GM12872 (cell line): ENCODE results near the gene RAD9A.
A peak's percentile ranks its signal among the peaks of the same experiment; 100 is the strongest.

Source experiments
- TF ChIP-seq, protein P1 (sequence below): IDR thresholded peaks from 3 replicates; pipeline ENCODE4 v1.5.1; 2011; ENCODE audit warnings: low read depth, mild to moderate bottlenecking, low read length, moderate library complexity; ENCODE audit not compliant: insufficient read depth

Gene RAD9A

DNA sequence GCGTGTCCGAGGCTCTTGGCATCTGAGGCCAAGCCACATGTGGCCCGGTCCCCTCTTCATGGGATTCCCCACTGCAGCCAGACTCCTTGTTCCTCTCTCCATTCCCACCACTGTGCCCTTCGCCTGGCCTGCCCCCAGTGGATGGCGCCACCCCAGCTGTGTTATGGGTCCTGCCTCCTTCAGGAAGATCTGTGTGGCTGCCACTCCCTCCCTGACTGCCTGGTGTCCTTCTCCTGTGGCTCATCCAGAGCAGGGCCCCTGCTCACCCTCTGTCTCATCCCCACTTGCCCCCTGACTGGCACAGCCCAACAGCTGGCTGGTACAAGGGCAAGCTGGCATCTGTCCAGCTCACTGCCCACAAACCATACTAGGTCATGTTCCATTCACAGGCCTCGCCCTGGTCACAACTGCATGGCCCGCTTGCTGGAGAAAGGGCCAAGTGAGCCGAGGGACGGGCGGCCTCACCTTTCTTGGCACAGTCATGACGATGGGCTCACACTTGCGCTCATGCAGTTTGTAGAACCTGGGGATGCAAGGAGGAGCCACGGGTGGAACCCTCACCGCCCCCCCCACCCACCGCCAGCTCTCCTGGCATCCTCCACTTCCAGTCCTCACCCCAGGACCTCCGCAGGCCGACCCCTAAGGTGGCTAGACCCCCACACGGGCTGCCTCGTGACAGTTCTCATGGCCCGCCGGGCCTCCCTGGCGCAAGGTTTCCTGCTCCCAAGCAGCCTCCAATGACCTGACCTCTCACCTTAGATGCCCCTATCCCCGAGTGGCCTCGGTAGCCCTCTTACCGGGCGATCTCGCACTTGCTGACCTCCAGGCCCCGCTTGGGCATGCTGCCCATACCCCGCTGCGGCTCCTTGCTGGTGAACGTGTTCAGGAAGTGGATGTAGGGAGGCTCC is 47.8 kb downstream of the RAD9A start:
- TF ChIP-seq, protein P1, sequence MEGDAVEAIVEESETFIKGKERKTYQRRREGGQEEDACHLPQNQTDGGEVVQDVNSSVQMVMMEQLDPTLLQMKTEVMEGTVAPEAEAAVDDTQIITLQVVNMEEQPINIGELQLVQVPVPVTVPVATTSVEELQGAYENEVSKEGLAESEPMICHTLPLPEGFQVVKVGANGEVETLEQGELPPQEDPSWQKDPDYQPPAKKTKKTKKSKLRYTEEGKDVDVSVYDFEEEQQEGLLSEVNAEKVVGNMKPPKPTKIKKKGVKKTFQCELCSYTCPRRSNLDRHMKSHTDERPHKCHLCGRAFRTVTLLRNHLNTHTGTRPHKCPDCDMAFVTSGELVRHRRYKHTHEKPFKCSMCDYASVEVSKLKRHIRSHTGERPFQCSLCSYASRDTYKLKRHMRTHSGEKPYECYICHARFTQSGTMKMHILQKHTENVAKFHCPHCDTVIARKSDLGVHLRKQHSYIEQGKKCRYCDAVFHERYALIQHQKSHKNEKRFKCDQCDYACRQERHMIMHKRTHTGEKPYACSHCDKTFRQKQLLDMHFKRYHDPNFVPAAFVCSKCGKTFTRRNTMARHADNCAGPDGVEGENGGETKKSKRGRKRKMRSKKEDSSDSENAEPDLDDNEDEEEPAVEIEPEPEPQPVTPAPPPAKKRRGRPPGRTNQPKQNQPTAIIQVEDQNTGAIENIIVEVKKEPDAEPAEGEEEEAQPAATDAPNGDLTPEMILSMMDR: 0 out of 3 replicates have a peak, but pooled peaks have one; percentile 28

DNA sequence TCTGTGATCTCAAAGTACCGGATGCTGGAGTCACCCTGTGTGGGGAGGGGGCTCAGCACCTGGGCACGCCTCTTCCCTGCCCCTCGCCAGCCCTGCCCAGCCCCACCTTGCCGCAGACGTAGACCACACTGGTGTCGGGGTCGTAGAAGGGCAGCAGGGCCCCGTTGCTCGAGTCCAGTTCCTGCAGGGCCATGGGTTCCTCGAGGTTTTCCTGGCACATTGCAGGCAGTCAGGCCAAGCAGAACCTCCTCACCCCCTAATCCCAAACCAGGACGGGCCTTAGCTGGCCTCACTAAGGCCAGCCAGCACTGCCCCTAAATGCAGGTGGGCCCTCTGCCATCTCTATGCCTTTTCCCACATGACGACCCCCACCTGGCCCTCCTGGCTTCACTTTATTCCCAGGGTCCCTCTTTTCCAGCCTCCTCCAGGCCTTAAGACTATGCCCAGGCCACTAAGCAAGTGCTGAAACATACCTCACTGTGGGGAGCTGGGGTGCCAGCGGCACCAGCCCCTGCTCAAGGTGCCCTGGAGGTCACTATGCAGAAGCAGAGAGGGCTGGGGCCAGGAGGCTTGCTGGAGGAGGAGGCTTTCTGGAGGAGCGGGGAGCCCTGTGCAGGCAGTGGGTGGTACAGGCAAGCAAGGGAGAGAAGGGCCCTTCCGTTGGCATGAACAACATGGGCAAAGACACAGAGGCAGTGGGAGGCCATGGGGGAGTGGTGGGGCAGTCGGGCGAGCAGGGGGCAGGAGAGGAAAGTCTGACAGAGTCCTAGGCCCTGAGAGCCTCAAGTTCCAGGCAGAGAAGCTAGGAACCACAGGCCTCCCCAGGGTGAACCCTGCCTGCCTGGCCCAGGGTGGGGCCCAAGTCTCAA is 48.7 kb downstream of the RAD9A start:
- TF ChIP-seq, protein P1: no peak

DNA sequence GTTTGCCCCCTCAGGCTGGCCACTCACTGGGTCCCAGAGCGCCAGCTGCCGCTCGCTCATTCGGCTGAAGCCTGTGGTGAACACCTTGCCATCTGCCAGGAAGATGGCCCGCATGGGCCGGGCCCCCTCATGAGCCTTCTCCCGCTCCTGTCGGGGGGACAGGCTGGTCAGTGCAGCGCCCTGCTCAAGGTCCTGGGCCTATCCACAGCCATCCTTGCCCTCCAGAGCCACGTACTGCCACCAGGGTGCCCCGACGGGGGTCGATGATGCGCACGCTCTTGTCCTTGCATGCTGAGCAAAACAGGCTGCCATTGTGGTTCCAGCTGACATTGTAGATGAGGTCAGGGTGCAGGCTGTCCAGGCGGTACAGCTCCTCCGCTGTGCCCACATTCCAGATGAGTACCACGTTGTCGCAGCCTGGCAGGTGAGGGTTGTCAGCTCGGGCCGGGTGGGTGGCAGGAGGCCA is 49.3 kb downstream of the RAD9A start:
- TF ChIP-seq, protein P1: no peak

DNA sequence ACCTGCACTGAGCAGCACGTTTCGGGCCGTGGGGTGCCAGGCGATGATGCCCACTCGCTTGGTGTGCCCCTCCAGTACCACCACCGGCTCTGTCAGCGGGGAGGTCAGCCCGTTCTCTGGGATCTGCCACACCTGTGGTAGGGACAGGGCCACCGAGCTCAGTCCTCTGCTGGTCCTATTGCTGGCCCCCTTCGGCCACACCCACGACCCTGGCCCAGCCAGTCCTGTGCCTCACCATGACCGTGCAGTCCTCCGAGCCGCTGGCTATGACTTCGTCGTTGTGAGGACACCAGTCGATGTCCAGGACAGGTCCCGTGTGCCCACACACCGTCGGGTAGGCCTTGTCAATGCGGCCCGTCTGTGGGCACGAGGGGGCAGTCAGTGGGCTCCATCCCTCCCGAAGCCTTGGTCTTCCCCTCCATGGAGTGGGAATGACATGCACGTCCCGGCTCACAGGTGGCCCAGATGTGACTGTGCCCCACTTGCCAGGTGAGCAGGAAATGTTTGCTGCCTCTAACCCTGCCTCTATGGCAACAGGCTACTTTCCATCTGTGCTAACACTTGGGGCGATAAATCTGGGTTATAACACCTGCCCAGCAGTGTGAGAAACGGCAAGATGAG is 50.1 kb downstream of the RAD9A start:
- TF ChIP-seq, protein P1: no peak

DNA sequence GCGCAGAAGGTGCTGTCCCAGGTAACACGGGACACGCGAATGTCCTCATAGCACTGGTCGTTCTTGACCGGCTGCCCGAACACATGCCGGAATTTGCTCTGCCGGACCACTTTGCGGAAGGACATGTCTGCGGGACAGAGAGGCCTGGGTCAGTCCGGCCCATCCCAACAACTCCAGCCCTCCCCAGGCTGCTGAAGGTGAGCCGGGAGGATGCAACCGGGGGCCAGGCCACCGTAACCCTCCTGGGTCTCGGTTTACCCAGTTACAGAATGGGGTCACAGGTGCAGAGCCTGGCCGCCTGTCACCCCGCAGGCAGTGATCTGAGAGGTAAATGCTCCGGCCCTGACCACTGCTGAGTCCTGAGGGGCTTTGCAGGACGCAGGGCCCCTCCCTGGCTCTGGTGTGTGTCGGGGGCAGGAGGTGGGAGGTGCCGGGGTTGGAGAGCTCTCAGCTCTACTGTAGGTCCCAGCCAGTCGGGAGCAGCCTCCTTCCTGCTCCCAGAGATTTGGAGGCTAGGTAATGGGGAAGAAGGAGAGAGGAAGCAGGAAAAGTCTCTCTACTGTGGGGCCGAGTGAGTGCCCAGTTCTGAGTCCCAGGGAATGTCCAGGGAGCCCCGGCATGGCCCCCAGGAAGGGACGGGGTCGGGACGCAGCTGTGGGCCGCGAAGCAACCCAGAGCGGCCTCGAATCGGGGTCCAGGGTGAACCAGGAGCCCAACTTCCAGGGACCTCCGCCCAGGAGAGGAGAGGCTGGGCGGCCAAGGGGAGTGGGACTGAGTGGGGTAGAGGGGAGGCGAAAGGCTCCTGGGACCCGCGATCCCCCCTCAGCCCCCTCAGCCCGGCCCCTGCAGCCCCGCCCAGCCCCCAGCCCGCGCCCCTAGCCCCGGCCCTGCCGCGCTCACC is 51.0 kb downstream of the RAD9A start:
- TF ChIP-seq, protein P1: no peak

DNA sequence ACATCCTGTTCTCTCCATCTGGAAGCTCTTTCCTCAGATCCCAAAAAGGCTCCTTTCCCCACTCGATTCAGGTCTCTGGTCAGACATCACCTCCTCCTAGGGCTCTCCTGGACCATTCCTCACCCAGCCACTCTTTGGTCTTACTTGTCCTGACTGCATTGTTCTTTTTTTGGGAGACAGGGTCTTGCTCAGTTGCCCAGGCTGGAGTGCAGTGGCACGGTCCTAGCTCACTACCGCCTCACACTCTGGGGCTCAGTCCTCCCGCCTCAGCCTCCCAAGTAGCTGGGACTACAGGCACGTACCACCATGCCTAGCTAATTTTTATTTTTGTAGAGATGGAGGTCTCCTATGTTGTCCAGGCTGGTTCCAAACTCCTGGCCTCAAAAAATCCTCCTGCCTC is 53.7 kb downstream of the RAD9A start:
- TF ChIP-seq, protein P1: no peak
